Measurements from ENCODE around the gene TSC22D4.

The TSC22D4 gene

GRCh38 chr7:100484673-100485045 is 5.6 kb upstream of the TSC22D4 start:
- peaks cover 11% of the 10 kb centered on the region for H3K4me1 Mint-ChIP-seq
- H3K27me3 Mint-ChIP-seq: no peaks in the 10 kb centered on the region
- H3K27ac Mint-ChIP-seq: peak overlapping the region; percentile 3
- peak overlapping the region; percentile 23 for H3K4me3 Mint-ChIP-seq
- no peaks in the 10 kb centered on the region for H3K9me3 Mint-ChIP-seq
- no peaks in the 10 kb centered on the region for H3K36me3 Mint-ChIP-seq

- Mint-ChIP-seq H3K36me3 (no peaks in the 10 kb centered on the region), H3K27ac (peak within 1 kb of the TSS; percentile 72), H3K27me3 (no peaks in the 10 kb centered on the region), H3K4me1 (peaks cover 15% of the 10 kb centered on the region), H3K9me3 (no peaks in the 10 kb centered on the region), H3K4me3 (peak within 1 kb of the TSS; percentile 89)
Observed at GRCh38 chr7:100483722-100484672, 5.0 kb upstream of the TSC22D4 start, which contains the start of gene NYAP1. NYAP1 (plus strand) TSS chr7:100483927; CDS start chr7:100485312, 1,385 bp downstream.

- peaks cover 15% of the 10 kb centered on the region for H3K4me1 Mint-ChIP-seq
- peak overlapping the region; percentile 89 for H3K4me3 Mint-ChIP-seq
- H3K27me3 Mint-ChIP-seq: no peaks in the 10 kb centered on the region
- H3K27ac Mint-ChIP-seq: peak overlapping the region; percentile 72
- H3K36me3 Mint-ChIP-seq: no peaks in the 10 kb centered on the region
- no peaks in the 10 kb centered on the region for H3K9me3 Mint-ChIP-seq
Observed at GRCh38 chr7:100483090-100483721, 4.2 kb upstream of the TSC22D4 start.

- Mint-ChIP-seq H3K36me3 (no peaks in the 10 kb centered on the region), H3K4me3 (peak overlapping the region; percentile 89), H3K27ac (peak overlapping the region; percentile 72), H3K27me3 (no peaks in the 10 kb centered on the region), H3K4me1 (peaks cover 15% of the 10 kb centered on the region), H3K9me3 (no peaks in the 10 kb centered on the region)
Observed at GRCh38 chr7:100482728-100483089, 3.7 kb upstream of the TSC22D4 start.

GRCh38 chr7:100481466-100481865 is 2.5 kb upstream of the TSC22D4 start:
- H3K27ac Mint-ChIP-seq: peak overlapping the region; percentile 79
- H3K27me3 Mint-ChIP-seq: no peaks in the 10 kb centered on the region
- peaks cover 2% of the 10 kb centered on the region for H3K36me3 Mint-ChIP-seq
- no peak overlapping the region for H3K4me3 Mint-ChIP-seq
- H3K4me1 Mint-ChIP-seq: peaks cover 22% of the 10 kb centered on the region
- no peaks in the 10 kb centered on the region for H3K9me3 Mint-ChIP-seq

GRCh38 chr7:100477871-100478267 is 1.1 kb downstream of the TSC22D4 start:
- peak overlapping the region; percentile 96 for H3K4me3 Mint-ChIP-seq
- peaks cover 2% of the 10 kb centered on the region for H3K36me3 Mint-ChIP-seq
- H3K9me3 Mint-ChIP-seq: no peaks in the 10 kb centered on the region
- peaks cover 50% of the 10 kb centered on the region for H3K4me1 Mint-ChIP-seq
- peak overlapping the region; percentile 71 for H3K27ac Mint-ChIP-seq
- H3K27me3 Mint-ChIP-seq: no peaks in the 10 kb centered on the region

GRCh38 chr7:100476903-100477870 is 1.8 kb downstream of the TSC22D4 start:
- H3K9me3 Mint-ChIP-seq: no peaks in the 10 kb centered on the region
- no peaks in the 10 kb centered on the region for H3K27me3 Mint-ChIP-seq
- H3K27ac Mint-ChIP-seq: peak overlapping the region; percentile 84
- peaks cover 2% of the 10 kb centered on the region for H3K36me3 Mint-ChIP-seq
- peaks cover 46% of the 10 kb centered on the region for H3K4me1 Mint-ChIP-seq
- H3K4me3 Mint-ChIP-seq: peak overlapping the region; percentile 96

- peak overlapping the region; percentile 91 for H3K27ac Mint-ChIP-seq
- H3K9me3 Mint-ChIP-seq: no peaks in the 10 kb centered on the region
- H3K4me3 Mint-ChIP-seq: peak overlapping the region; percentile 88
- peaks cover 2% of the 10 kb centered on the region for H3K36me3 Mint-ChIP-seq
- H3K4me1 Mint-ChIP-seq: peaks cover 46% of the 10 kb centered on the region
- no peaks in the 10 kb centered on the region for H3K27me3 Mint-ChIP-seq
Observed at GRCh38 chr7:100476101-100476780, 2.8 kb downstream of the TSC22D4 start.

- peaks cover 2% of the 10 kb centered on the region for H3K36me3 Mint-ChIP-seq
- H3K9me3 Mint-ChIP-seq: no peaks in the 10 kb centered on the region
- no peaks in the 10 kb centered on the region for H3K27me3 Mint-ChIP-seq
- H3K4me3 Mint-ChIP-seq: peak overlapping the region; percentile 88
- peak overlapping the region; percentile 91 for H3K27ac Mint-ChIP-seq
- H3K4me1 Mint-ChIP-seq: peaks cover 50% of the 10 kb centered on the region
Observed at GRCh38 chr7:100475549-100475948, 3.5 kb downstream of the TSC22D4 start.

GRCh38 chr7:100472854-100473499 is 6.0 kb downstream of the TSC22D4 start:
- no peaks in the 10 kb centered on the region for H3K9me3 Mint-ChIP-seq
- peak overlapping the region; percentile 80 for H3K27ac Mint-ChIP-seq
- H3K27me3 Mint-ChIP-seq: no peaks in the 10 kb centered on the region
- H3K4me1 Mint-ChIP-seq: peaks cover 57% of the 10 kb centered on the region
- peaks cover 2% of the 10 kb centered on the region for H3K36me3 Mint-ChIP-seq
- H3K4me3 Mint-ChIP-seq: no peak overlapping the region

GRCh38 chr7:100472121-100472851 is 6.7 kb downstream of the TSC22D4 start:
- H3K36me3 Mint-ChIP-seq: peaks cover 2% of the 10 kb centered on the region
- peak overlapping the region; percentile 76 for H3K27ac Mint-ChIP-seq
- H3K4me1 Mint-ChIP-seq: peaks cover 57% of the 10 kb centered on the region
- H3K27me3 Mint-ChIP-seq: no peaks in the 10 kb centered on the region
- H3K4me3 Mint-ChIP-seq: no peak overlapping the region
- H3K9me3 Mint-ChIP-seq: no peaks in the 10 kb centered on the region

GRCh38 chr7:100471021-100471420 is 8.0 kb downstream of the TSC22D4 start:
- H3K4me3 Mint-ChIP-seq: no peak overlapping the region
- H3K9me3 Mint-ChIP-seq: no peaks in the 10 kb centered on the region
- H3K27ac Mint-ChIP-seq: no peak overlapping the region
- H3K4me1 Mint-ChIP-seq: peaks cover 45% of the 10 kb centered on the region
- no peaks in the 10 kb centered on the region for H3K27me3 Mint-ChIP-seq
- H3K36me3 Mint-ChIP-seq: no peaks in the 10 kb centered on the region

- no peaks in the 10 kb centered on the region for H3K9me3 Mint-ChIP-seq
- peaks cover 35% of the 10 kb centered on the region for H3K4me1 Mint-ChIP-seq
- no peak overlapping the region for H3K27ac Mint-ChIP-seq
- no peaks in the 10 kb centered on the region for H3K27me3 Mint-ChIP-seq
- no peaks in the 10 kb centered on the region for H3K36me3 Mint-ChIP-seq
- no peak overlapping the region for H3K4me3 Mint-ChIP-seq
Observed at GRCh38 chr7:100469227-100470044, 9.6 kb downstream of the TSC22D4 start.

All from activated naive CD4-positive, alpha-beta T cell treated with anti-CD3 and anti-CD28 coated beads, Interleukin-2, amount 50 U/mL, for 24 hours (primary cell).